Choroid plexus epithelial cell (primary cell): ENCODE data around the gene RCBTB2.
"Not testable (repeated sequence)": the region's sequence is repeated elsewhere in the genome, so short reads cannot be mapped to it uniquely, and the experiment has no call there.

ENCODE experiments used
- DNase-seq: peaks from one replicate; pipeline ENCODE4 v3.0.0-alpha.2; 2010; ENCODE audit warnings: low read depth
- H3K4me3 ChIP-seq: 2 replicates; pipeline ENCODE4 v1.5.1; 2011; ENCODE audit warnings: low read depth, mild to moderate bottlenecking, control low read depth, low read length, moderate library complexity
- TF ChIP-seq, protein P1 (sequence below): conservative IDR thresholded peaks from 2 replicates; pipeline ENCODE4 v1.5.1; 2011; ENCODE audit warnings: low read depth, mild to moderate bottlenecking, control low read depth, inconsistent platforms, low read length, moderate library complexity

RCBTB2 gene

DNA sequence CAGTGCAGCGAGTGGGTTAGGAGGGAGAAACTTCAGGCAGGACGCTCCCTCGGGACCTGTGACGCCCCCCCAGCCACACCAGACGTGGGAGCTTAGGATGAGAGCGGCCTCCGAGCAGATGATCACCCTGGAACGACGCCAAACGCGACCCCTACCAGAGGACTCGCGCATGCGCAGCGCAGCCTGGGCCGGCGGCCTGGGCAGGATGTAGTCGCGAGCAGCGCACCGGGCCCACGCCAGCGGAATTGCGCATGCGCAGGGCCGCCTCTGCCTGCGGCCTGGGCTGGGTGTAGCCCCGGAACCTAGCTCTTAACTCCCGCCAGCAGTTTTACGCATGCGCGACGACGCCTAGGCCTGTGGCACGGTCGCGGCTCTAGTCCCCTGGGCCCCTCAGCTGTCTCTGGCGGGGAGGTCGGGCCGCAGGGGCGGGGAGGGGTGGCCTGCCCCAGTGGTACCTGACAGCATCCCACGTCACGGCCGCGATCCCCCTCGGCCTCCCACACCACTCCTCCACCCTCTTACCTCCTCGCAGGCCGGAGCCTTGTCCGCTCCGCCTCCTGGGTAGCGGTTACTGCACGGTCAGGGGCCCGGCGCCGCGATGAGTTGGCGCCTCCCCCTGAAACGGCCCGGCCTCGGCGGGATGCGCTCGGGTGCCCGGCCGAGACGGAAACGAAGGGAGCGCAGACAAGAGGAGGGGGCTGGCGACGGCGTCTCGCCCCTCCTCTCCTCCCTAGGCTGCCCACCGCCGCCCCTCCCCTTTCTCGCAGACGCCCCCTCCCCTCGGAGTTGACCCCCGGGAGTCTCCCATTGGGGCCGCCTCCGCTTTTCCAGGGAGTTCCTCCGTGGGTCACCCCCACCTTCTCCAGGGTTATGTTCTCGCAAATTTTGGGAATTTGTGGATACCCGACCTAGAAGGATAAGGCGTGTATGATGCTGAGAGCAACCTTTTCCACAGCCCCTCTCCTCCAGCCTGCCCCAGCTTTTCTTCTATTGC is at the start of gene RCBTB2:
RCBTB2 (minus strand) TSS at position 575 of the 994 bp plus-strand sequence. CDS start 11,141 bp downstream, outside the sequence.
- peak within 1 kb of the TSS; percentile 91 for H3K4me3 ChIP-seq
- TF ChIP-seq, protein P1, sequence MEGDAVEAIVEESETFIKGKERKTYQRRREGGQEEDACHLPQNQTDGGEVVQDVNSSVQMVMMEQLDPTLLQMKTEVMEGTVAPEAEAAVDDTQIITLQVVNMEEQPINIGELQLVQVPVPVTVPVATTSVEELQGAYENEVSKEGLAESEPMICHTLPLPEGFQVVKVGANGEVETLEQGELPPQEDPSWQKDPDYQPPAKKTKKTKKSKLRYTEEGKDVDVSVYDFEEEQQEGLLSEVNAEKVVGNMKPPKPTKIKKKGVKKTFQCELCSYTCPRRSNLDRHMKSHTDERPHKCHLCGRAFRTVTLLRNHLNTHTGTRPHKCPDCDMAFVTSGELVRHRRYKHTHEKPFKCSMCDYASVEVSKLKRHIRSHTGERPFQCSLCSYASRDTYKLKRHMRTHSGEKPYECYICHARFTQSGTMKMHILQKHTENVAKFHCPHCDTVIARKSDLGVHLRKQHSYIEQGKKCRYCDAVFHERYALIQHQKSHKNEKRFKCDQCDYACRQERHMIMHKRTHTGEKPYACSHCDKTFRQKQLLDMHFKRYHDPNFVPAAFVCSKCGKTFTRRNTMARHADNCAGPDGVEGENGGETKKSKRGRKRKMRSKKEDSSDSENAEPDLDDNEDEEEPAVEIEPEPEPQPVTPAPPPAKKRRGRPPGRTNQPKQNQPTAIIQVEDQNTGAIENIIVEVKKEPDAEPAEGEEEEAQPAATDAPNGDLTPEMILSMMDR = no peak
- peak; percentile 98 for DNase-seq

DNA sequence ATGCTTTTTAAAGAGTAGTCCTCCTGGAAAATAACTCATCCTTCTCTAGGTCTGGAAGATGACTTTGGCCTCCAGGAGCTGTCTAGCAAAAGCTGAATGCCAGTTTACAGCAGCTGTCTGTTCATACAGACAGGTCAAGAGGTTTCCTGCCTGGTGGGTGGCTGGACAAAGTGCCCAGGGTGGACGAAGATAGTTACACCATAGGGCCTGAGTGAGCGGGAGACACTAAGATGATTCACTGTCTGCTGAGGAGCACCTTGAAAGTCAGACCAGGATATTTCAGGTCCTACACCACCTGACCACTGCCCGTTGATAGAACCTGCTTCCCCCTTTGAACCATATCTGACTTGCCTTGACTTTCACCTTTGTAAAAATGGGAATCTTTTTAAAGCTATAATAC is 49.2 kb upstream of the RCBTB2 start:
- TF ChIP-seq, protein P1 = no peak
- no peak for DNase-seq

GRCh38 chr13:48580896-48581295 is 48.0 kb upstream of the RCBTB2 start:
- no peak for DNase-seq
- TF ChIP-seq, protein P1 = no peak
- H3K4me3 ChIP-seq = no peak overlapping the region

More for the DNA sequence above, 49.2 kb upstream of the RCBTB2 start:
- H3K4me3 ChIP-seq = no peak overlapping the region

GRCh38 chr13:48580185-48580803 is 47.4 kb upstream of the RCBTB2 start:
- no peak overlapping the region for H3K4me3 ChIP-seq
- peak; percentile 78 for DNase-seq
- TF ChIP-seq, protein P1 = peak; percentile 76

- not testable (repeated sequence) for DNase-seq, H3K4me3 ChIP-seq
These were observed 47.0 kb upstream of the RCBTB2 start for GRCh38 chr13:48579919-48580180.

GRCh38 chr13:48579165-48579918 is 46.5 kb upstream of the RCBTB2 start:
- TF ChIP-seq, protein P1 = no peak
- H3K4me3 ChIP-seq = no peak overlapping the region
- DNase-seq = no peak

GRCh38 chr13:48578516-48579164 is 45.8 kb upstream of the RCBTB2 start:
- DNase-seq = no peak
- TF ChIP-seq, protein P1 = no peak
- H3K4me3 ChIP-seq = no peak overlapping the region
